SU-DHL-6 (cell line): ENCODE results near the gene TFPT.

Source experiments
- H2AFZ ChIP-seq: fragments of 200-600 bp; sonication (generic); 2 replicates; pipeline ENCODE4 v1.6.1; 2014; ENCODE audit warnings: low read depth, mild to moderate bottlenecking, moderate library complexity, mixed read lengths, antibody characterized with exemption, low read length; ENCODE audit not compliant: severe bottlenecking
- H3F3A ChIP-seq: fragments of 200-600 bp; shearing (Covaris generic); 2 replicates; pipeline ENCODE4 v1.6.0; 2016; ENCODE audit warnings: antibody characterized with exemption, mild to moderate bottlenecking; ENCODE audit not compliant: insufficient read depth
- H3K27ac ChIP-seq: fragments of 200-600 bp; sonication (generic); 2 replicates; pipeline ENCODE4 v1.5.1; 2016; ENCODE audit warnings: low read depth, mild to moderate bottlenecking, low read length, moderate library complexity, mixed read lengths
- H3K27me3 ChIP-seq: fragments of 200-600 bp; sonication (generic), shearing (Covaris generic); 2 replicates; pipeline ENCODE4 v1.6.0; 2014; ENCODE audit warnings: mild to moderate bottlenecking, low read length
- H3K36me3 ChIP-seq: fragments of 200-600 bp; sonication (generic); 2 replicates; pipeline ENCODE4 v1.6.1; 2014; ENCODE audit warnings: mild to moderate bottlenecking, low read length, mixed read lengths
- H3K4me2 ChIP-seq: fragments of 300-600, 200-600 bp; shearing (Covaris generic), sonication (generic); 2 replicates; pipeline ENCODE4 v1.6.0; 2014; ENCODE audit warnings: low read length, low read depth, mild to moderate bottlenecking; ENCODE audit not compliant: poor library complexity, severe bottlenecking
- H3K4me3 ChIP-seq: fragments of 200-600 bp; sonication (generic); 2 replicates; pipeline ENCODE4 v1.5.1; 2014; ENCODE audit warnings: antibody characterized with exemption, low read length, mild to moderate bottlenecking, mixed read lengths; ENCODE audit not compliant: insufficient read depth, poor library complexity, severe bottlenecking
- H3K79me2 ChIP-seq: fragments of 200-600 bp; sonication (generic); 2 replicates; pipeline ENCODE4 v1.6.1; 2014; ENCODE audit warnings: mild to moderate bottlenecking, low read length, moderate library complexity; ENCODE audit not compliant: insufficient read depth
- H3K9ac ChIP-seq: fragments of 200-600 bp; sonication (generic); 2 replicates; pipeline ENCODE4 v1.7.0; 2014; ENCODE audit warnings: mild to moderate bottlenecking, low read length
- H3K9me2 ChIP-seq: fragments of 200-600 bp; sonication (generic); replicated peaks from 2 replicates; pipeline ENCODE4 v1.6.1; 2014; ENCODE audit warnings: low read length; ENCODE audit not compliant: insufficient read depth
- H3K9me3 ChIP-seq: fragments of 200-600 bp; sonication (generic); 2 replicates; pipeline ENCODE4 v1.6.1; 2014; ENCODE audit warnings: low read length, mixed read lengths; ENCODE audit not compliant: insufficient read depth
- H4K20me1 ChIP-seq: fragments of 200-600 bp; sonication (generic); 2 replicates; pipeline ENCODE4 v1.6.1; 2014; ENCODE audit warnings: low read depth, mild to moderate bottlenecking, antibody characterized with exemption, low read length, moderate library complexity, mixed read lengths
- CTCF ChIP-seq: fragments of 200-600 bp; sonication (generic); IDR thresholded peaks from one replicate; pipeline ENCODE4 v1.5.1; 2017; ENCODE audit warnings: antibody characterized with exemption, mild to moderate bottlenecking, low read length, moderate library complexity; ENCODE audit not compliant: insufficient read depth, poor library complexity, severe bottlenecking
- EZH2phosphoT487 ChIP-seq: fragments of 200-600 bp; sonication (generic), shearing (Covaris generic); conservative IDR thresholded peaks from 2 replicates; pipeline ENCODE4 v1.6.1; 2018; ENCODE audit warnings: mild to moderate bottlenecking, antibody characterized with exemption, low read length, moderate library complexity, mixed read lengths

Gene TFPT

GRCh38 chr19:54128796-54129616 is 13.5 kb upstream of the TFPT start:
- Histone ChIP-seq H3K27me3 (no peaks in the 10 kb centered on the region), H3K9ac (no peak overlapping the region), H3F3A (no peaks in the 10 kb centered on the region), H3K4me3 (no peak overlapping the region), H3K79me2 (no peaks in the 10 kb centered on the region), H3K9me3 (no peaks in the 10 kb centered on the region), H4K20me1 (no peaks in the 10 kb centered on the region), H2AFZ (no peak overlapping the region), H3K36me3 (no peaks in the 10 kb centered on the region), H3K27ac (no peak overlapping the region), H3K9me2 (no peaks in the 10 kb centered on the region), H3K4me2 (no peak overlapping the region)
- no peak for TF ChIP-seq EZH2phosphoT487
- no peak for TF ChIP-seq CTCF

GRCh38 chr19:54128441-54128725 is 12.9 kb upstream of the TFPT start:
- H3K36me3 ChIP-seq: no peaks in the 10 kb centered on the region

GRCh38 chr19:54127688-54128440 is 12.4 kb upstream of the TFPT start:
- no peaks in the 10 kb centered on the region for H3K27me3 ChIP-seq
- H2AFZ ChIP-seq: no peak overlapping the region
- no peak for TF ChIP-seq CTCF
- no peak for TF ChIP-seq EZH2phosphoT487
- no peak overlapping the region for H3K4me2 ChIP-seq
- H3K36me3 ChIP-seq: no peaks in the 10 kb centered on the region
- no peaks in the 10 kb centered on the region for H3K79me2 ChIP-seq
- no peak overlapping the region for H3K27ac ChIP-seq
- no peaks in the 10 kb centered on the region for H3K9me2 ChIP-seq
- H3K9ac ChIP-seq: no peak overlapping the region
- H3K9me3 ChIP-seq: no peaks in the 10 kb centered on the region
- no peak overlapping the region for H3K4me3 ChIP-seq
- no peaks in the 10 kb centered on the region for H3F3A ChIP-seq
- no peaks in the 10 kb centered on the region for H4K20me1 ChIP-seq

More at GRCh38 chr19:54128441-54128725, 12.9 kb upstream of the TFPT start:
- Histone ChIP-seq H4K20me1 (no peaks in the 10 kb centered on the region), H3K4me3 (no peak overlapping the region), H3K27me3 (no peaks in the 10 kb centered on the region), H3K27ac (no peak overlapping the region), H3K79me2 (no peaks in the 10 kb centered on the region), H3K9me2 (no peaks in the 10 kb centered on the region), H3K9ac (no peak overlapping the region), H3F3A (no peaks in the 10 kb centered on the region), H3K4me2 (no peak overlapping the region), H3K9me3 (no peaks in the 10 kb centered on the region), H2AFZ (no peak overlapping the region)
- TF ChIP-seq CTCF (no peak), EZH2phosphoT487 (no peak)
